ENCODE measurements around the gene DLGAP1. TPM values are rescaled to one million over a fixed set of nuclear protein-coding genes. Genes with fewer than 3 reads are reported as not detected.

DLGAP1 gene
- total RNA-seq, 1 experiment from 2014 or later, result 0.39 TPM

DNA sequence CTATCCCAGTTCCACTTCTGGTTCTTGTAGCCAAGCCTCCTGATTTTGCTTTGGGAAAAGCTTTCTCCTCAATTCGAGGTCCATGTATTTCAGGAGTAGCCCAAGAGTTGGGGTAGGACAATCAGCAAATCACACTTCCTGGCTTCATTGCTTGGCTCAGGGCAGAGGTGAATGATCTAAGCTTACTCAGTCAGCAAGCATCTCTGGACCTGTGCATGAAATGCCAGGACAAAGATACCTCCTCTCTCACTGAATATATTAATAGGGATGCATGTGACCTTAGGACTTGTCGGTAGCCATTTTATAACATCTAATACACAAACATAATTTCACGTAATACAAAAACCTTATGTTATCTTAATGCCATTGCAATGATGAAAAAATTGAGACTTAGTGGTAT lies 632.0 kb downstream of the DLGAP1 start:
- Histone ChIP-seq H3K27me3 (ENCODE audit: insufficient read depth, low read length) (no peaks in the 10 kb centered on the region), H3K9ac (ENCODE audit: low read length) (no peak overlapping the region), H3K9me2 (ENCODE audit: insufficient read depth) (no peaks in the 10 kb centered on the region), H2AFZ (ENCODE audit: low read depth, low read length, poor library complexity, severe bottlenecking) (no peak overlapping the region), H3K4me1 (ENCODE audit: control insufficient read depth in 1 of 2, insufficient read depth in 2 of 2, low read length in 2 of 2) (no peaks in the 10 kb centered on the region), H3K4me3 (replicated peaks in 1 of 2; ENCODE audit: low read depth in 1 of 2, low read length in 2 of 2) (no peak overlapping the region), H3K79me2 (ENCODE audit: insufficient read depth, low read length) (no peaks in the 10 kb centered on the region), H4K20me1 (ENCODE audit: insufficient read depth) (no peaks in the 10 kb centered on the region), H3K4me2 (ENCODE audit: low read length) (no peak overlapping the region), H3K27ac (ENCODE audit: low read depth, low read length) (no peak overlapping the region), H3K9me3 (ENCODE audit: control insufficient read depth in 1 of 2, insufficient read depth in 1 of 2, low read depth in 1 of 2, low read length in 2 of 2) (no peaks in the 10 kb centered on the region), H3K36me3 (ENCODE audit: control insufficient read depth in 1 of 2, insufficient read depth in 2 of 2, low read length in 2 of 2) (no peaks in the 10 kb centered on the region)
- ChIA-PET POLR2A (no interaction called here), CTCF (no interaction called here), RAD21 (ENCODE audit: low non-redundant PET in 1 of 2, low total read pairs in 2 of 2, uncharacterized antibody in 2 of 2, unreplicated experiment in 2 of 2) (no interaction called here)
- DNase-seq (ENCODE audit: low read depth, low spot score) (no peak), ATAC-seq (no peak)
- no TSS peak for BruUV-seq (replicated peaks)
- intact Hi-C loops (cut with micrococcal nuclease), result no loop called here
- TF ChIP-seq, protein P1, sequence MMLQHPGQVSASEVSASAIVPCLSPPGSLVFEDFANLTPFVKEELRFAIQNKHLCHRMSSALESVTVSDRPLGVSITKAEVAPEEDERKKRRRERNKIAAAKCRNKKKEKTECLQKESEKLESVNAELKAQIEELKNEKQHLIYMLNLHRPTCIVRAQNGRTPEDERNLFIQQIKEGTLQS (IDR thresholded peaks at IDR 0.05), result no peak

DNA sequence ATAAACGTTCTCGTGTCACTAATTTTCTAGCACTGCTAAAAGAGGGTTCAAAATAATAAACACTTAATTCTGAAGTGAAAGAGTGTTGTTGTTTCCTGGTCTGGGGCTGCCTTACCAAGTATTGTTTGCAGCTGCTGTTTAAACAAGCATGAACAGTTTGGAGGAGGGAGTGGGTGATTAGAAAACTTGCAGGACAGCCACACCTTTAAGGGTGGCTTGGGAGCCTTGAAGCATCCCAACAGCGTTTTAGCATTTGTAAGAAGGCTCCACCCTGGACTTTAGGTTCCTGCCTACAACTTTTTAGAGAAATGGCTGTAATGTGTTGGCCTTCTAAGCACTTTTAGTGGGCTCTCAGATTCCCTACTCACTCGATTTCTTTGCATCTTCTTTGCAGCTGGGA lies 633.6 kb downstream of the DLGAP1 start:
- no TSS peak for BruUV-seq (replicated peaks)
- Histone ChIP-seq H3K9me3 (ENCODE audit: control insufficient read depth in 1 of 2, insufficient read depth in 1 of 2, low read depth in 1 of 2, low read length in 2 of 2) (no peaks in the 10 kb centered on the region), H3K27me3 (ENCODE audit: insufficient read depth, low read length) (no peaks in the 10 kb centered on the region), H3K79me2 (ENCODE audit: insufficient read depth, low read length) (no peaks in the 10 kb centered on the region), H3K4me1 (ENCODE audit: control insufficient read depth in 1 of 2, insufficient read depth in 2 of 2, low read length in 2 of 2) (peaks cover 2 to 5% of the 10 kb centered on the region in 2 experiments; a peak in 2 of 4 replicates), H2AFZ (ENCODE audit: low read depth, low read length, poor library complexity, severe bottlenecking) (no peak overlapping the region), H3K4me3 (replicated peaks in 1 of 2; ENCODE audit: low read depth in 1 of 2, low read length in 2 of 2) (no peak overlapping the region), H3K9ac (ENCODE audit: low read length) (no peak overlapping the region), H3K27ac (ENCODE audit: low read depth, low read length) (no peak overlapping the region), H3K9me2 (ENCODE audit: insufficient read depth) (no peaks in the 10 kb centered on the region), H4K20me1 (ENCODE audit: insufficient read depth) (no peaks in the 10 kb centered on the region), H3K4me2 (ENCODE audit: low read length) (no peak overlapping the region), H3K36me3 (ENCODE audit: control insufficient read depth in 1 of 2, insufficient read depth in 2 of 2, low read length in 2 of 2) (no peaks in the 10 kb centered on the region)
- DNase-seq (ENCODE audit: low read depth, low spot score) (no peak), ATAC-seq (no peak)
- intact Hi-C loops (cut with micrococcal nuclease), result no loop called here
- CTCF ChIA-PET, result no interaction called here
- RAD21 ChIA-PET (ENCODE audit: low non-redundant PET in 1 of 2, low total read pairs in 2 of 2, uncharacterized antibody in 2 of 2, unreplicated experiment in 2 of 2), result no interaction called here
- POLR2A ChIA-PET, result no interaction called here
- TF ChIP-seq SIN3A (IDR thresholded peaks at IDR 0.05; ENCODE audit: low read depth) (no peak), ELF1 (IDR thresholded peaks at IDR 0.05; ENCODE audit: borderline replicate concordance, low read depth) (no peak), EZH2 (IDR thresholded peaks at IDR 0.05) (no peak), YY1 (IDR thresholded peaks at IDR 0.05; ENCODE audit: extremely low read depth, insufficient replicate concordance, low read depth, low read length) (no peak), JUND (IDR thresholded peaks at IDR 0.05) (no peak), FOSL1 (IDR thresholded peaks at IDR 0.05; ENCODE audit: low read depth) (no peak), EZH2phosphoT487 (IDR thresholded peaks at IDR 0.05; ENCODE audit: borderline replicate concordance) (no peak), TCF7L2 (IDR thresholded peaks at IDR 0.05; ENCODE audit: borderline replicate concordance, extremely low read depth, insufficient read depth, insufficient read length) (no peak), ZFX (IDR thresholded peaks at IDR 0.05) (no peak), SP1 (IDR thresholded peaks at IDR 0.05; ENCODE audit: low read depth) (no peak), ZNF274 (IDR thresholded peaks at IDR 0.05; ENCODE audit: low read depth, low read length) (no peak), EGR1 (IDR thresholded peaks at IDR 0.05; ENCODE audit: low read depth) (no peak), CEBPB (IDR thresholded peaks at IDR 0.05; ENCODE audit: low read depth) (no peak), RAD21 (IDR thresholded peaks at IDR 0.05; ENCODE audit: low read depth) (no peak)
- TF ChIP-seq, protein P2, sequence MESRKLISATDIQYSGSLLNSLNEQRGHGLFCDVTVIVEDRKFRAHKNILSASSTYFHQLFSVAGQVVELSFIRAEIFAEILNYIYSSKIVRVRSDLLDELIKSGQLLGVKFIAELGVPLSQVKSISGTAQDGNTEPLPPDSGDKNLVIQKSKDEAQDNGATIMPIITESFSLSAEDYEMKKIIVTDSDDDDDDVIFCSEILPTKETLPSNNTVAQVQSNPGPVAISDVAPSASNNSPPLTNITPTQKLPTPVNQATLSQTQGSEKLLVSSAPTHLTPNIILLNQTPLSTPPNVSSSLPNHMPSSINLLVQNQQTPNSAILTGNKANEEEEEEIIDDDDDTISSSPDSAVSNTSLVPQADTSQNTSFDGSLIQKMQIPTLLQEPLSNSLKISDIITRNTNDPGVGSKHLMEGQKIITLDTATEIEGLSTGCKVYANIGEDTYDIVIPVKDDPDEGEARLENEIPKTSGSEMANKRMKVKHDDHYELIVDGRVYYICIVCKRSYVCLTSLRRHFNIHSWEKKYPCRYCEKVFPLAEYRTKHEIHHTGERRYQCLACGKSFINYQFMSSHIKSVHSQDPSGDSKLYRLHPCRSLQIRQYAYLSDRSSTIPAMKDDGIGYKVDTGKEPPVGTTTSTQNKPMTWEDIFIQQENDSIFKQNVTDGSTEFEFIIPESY (IDR thresholded peaks at IDR 0.05; ENCODE audit: extremely low read depth, insufficient replicate concordance, low read length), result no peak
- TF ChIP-seq, protein P3, sequence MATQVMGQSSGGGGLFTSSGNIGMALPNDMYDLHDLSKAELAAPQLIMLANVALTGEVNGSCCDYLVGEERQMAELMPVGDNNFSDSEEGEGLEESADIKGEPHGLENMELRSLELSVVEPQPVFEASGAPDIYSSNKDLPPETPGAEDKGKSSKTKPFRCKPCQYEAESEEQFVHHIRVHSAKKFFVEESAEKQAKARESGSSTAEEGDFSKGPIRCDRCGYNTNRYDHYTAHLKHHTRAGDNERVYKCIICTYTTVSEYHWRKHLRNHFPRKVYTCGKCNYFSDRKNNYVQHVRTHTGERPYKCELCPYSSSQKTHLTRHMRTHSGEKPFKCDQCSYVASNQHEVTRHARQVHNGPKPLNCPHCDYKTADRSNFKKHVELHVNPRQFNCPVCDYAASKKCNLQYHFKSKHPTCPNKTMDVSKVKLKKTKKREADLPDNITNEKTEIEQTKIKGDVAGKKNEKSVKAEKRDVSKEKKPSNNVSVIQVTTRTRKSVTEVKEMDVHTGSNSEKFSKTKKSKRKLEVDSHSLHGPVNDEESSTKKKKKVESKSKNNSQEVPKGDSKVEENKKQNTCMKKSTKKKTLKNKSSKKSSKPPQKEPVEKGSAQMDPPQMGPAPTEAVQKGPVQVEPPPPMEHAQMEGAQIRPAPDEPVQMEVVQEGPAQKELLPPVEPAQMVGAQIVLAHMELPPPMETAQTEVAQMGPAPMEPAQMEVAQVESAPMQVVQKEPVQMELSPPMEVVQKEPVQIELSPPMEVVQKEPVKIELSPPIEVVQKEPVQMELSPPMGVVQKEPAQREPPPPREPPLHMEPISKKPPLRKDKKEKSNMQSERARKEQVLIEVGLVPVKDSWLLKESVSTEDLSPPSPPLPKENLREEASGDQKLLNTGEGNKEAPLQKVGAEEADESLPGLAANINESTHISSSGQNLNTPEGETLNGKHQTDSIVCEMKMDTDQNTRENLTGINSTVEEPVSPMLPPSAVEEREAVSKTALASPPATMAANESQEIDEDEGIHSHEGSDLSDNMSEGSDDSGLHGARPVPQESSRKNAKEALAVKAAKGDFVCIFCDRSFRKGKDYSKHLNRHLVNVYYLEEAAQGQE (IDR thresholded peaks at IDR 0.05; ENCODE audit: low read depth), result no peak

Measured in HCT116 (cell line).